ENCODE results near the gene VIT. TPM values are rescaled to one million over a fixed set of nuclear protein-coding genes. Genes with fewer than 3 reads are reported as not detected.

Gene VIT
- polyA plus RNA-seq, 1 of the 3 experiments (the other 2 are of a cell fraction), result not detected

DNA sequence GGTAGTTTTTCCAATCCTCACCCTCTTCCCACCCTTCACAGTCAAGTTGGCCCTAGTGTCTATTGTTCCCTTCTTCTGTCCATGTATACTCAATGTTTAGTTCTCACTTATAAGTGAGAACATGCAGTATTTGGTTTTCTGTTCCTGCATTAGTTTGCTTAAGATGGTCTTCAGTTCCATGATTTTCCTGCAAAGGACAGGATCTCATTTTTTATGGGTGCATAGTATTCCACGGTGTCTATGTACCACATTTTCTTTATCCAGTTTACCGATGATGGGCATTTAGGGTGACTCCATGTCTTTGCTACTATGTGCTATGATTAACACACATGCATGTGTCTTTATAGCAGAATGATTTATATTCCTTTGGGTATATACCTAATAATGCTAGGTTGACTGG, 165.4 kb downstream of the VIT start:
- WGBS (ENCODE audit: low lambda C conversion rate), result 98% methylated on average over 2 of the region's 2 CpGs
- no peak overlapping the region for H2AFZ ChIP-seq (ENCODE audit: low read depth)
- H3K79me2 ChIP-seq (ENCODE audit: insufficient read depth), result no peaks in the 10 kb centered on the region
- no peak for DNase-seq
- H3K4me2 ChIP-seq, result no peak overlapping the region
- CTCF ChIA-PET, result no interaction called here
- no peak overlapping the region for H3K27ac ChIP-seq (ENCODE audit: low read depth in 2 of 2, low read length in 1 of 2)
- no peaks in the 10 kb centered on the region for H3K9me2 ChIP-seq
- POLR2A ChIA-PET, result no interaction called here
- no peaks in the 10 kb centered on the region for H3K4me1 ChIP-seq (ENCODE audit: control insufficient read depth in 1 of 2, insufficient read depth in 2 of 2, low read depth in 1 of 2, low read length in 1 of 2)
- no peak overlapping the region for H3K9ac ChIP-seq
- peaks cover 4% of the 10 kb centered on the region for H3F3A ChIP-seq (replicated peaks; ENCODE audit: insufficient read depth)
- H3K27me3 ChIP-seq (ENCODE audit: insufficient read depth), result no peaks in the 10 kb centered on the region
- no peak overlapping the region for H3K4me3 ChIP-seq (ENCODE audit: low read depth in 2 of 2, low read length in 1 of 2)
- no peaks in the 10 kb centered on the region for H4K20me1 ChIP-seq (ENCODE audit: insufficient read depth)
- no peaks in the 10 kb centered on the region for H3K9me3 ChIP-seq
- no peak for TF ChIP-seq TCF12 (IDR thresholded peaks at IDR 0.05)
- no peak for TF ChIP-seq RFX5 (IDR thresholded peaks at IDR 0.05; ENCODE audit: low read length)
- no peak for TF ChIP-seq NFIC (IDR thresholded peaks at IDR 0.05; ENCODE audit: borderline replicate concordance)
- TF ChIP-seq NRF1 (IDR thresholded peaks at IDR 0.05; ENCODE audit: low read depth, low read length), result no peak
- TF ChIP-seq GABPA (IDR thresholded peaks at IDR 0.05; ENCODE audit: low read depth), result no peak
- TF ChIP-seq PBX3 (IDR thresholded peaks at IDR 0.05), result no peak
- TF ChIP-seq CHD2 (IDR thresholded peaks at IDR 0.05; ENCODE audit: low read length, partially characterized antibody), result no peak
- TF ChIP-seq RCOR1 (IDR thresholded peaks at IDR 0.05; ENCODE audit: low read length), result no peak
- TF ChIP-seq REST (IDR thresholded peaks at IDR 0.05; ENCODE audit: low read depth, low read length), result no peak
- no peak for TF ChIP-seq EZH2phosphoT487 (IDR thresholded peaks at IDR 0.05; ENCODE audit: borderline replicate concordance, low read depth)
- TF ChIP-seq MXI1 (IDR thresholded peaks at IDR 0.05; ENCODE audit: low read depth, low read length), result no peak
- TF ChIP-seq JUND (IDR thresholded peaks at IDR 0.05), result no peak
- no peak for TF ChIP-seq SIN3A (IDR thresholded peaks at IDR 0.05; ENCODE audit: borderline replicate concordance, low read depth, low read length)
- TF ChIP-seq GATA2 (CRISPR knock-in tag; IDR thresholded peaks at IDR 0.05), result no peak
- TF ChIP-seq, protein P1, sequence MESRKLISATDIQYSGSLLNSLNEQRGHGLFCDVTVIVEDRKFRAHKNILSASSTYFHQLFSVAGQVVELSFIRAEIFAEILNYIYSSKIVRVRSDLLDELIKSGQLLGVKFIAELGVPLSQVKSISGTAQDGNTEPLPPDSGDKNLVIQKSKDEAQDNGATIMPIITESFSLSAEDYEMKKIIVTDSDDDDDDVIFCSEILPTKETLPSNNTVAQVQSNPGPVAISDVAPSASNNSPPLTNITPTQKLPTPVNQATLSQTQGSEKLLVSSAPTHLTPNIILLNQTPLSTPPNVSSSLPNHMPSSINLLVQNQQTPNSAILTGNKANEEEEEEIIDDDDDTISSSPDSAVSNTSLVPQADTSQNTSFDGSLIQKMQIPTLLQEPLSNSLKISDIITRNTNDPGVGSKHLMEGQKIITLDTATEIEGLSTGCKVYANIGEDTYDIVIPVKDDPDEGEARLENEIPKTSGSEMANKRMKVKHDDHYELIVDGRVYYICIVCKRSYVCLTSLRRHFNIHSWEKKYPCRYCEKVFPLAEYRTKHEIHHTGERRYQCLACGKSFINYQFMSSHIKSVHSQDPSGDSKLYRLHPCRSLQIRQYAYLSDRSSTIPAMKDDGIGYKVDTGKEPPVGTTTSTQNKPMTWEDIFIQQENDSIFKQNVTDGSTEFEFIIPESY (IDR thresholded peaks at IDR 0.05; ENCODE audit: borderline replicate concordance, low read depth), result no peak
- H3K36me3 ChIP-seq (replicated peaks in 1 of 2; ENCODE audit: control insufficient read depth in 1 of 2, insufficient read depth in 2 of 2, low read length in 1 of 2), result peaks cover 23 to 42% of the 10 kb centered on the region in 2 experiments

Other genes starting within 250 kb of the VIT start
- gene FEZ2, start 98.5 kb upstream of the VIT start, polyA plus RNA-seq (2012; rRNA removed), result 37.2 and 41.4 TPM in 2 replicates

Measured in SK-N-SH (cell line).